CD4-positive, alpha-beta T cell (primary cell): Measurements from ENCODE around the gene ZBTB46. TPM values are rescaled to one million over a fixed set of nuclear protein-coding genes. Genes with fewer than 3 reads are reported as not detected.

Experiments
- ATAC-seq: fragments of 200-7000 bp; cut with Tn5 transposase; one replicate; pipeline ENCODE4 v1.10.0; 2022; ENCODE audit warnings: mild to moderate bottlenecking; ENCODE audit not compliant: poor library complexity
- CTCF ChIA-PET: fragments of 350-600 bp; sonication (Branson Sonifier 250); formaldehyde crosslinking; loops from one replicate; lab custom pipeline; 2021; ENCODE audit warnings: antibody characterized with exemption, inconsistent platforms; lab: Charles Lee
- POLR2A ChIA-PET: fragments of 350-600 bp; sonication (Branson Sonifier 250); formaldehyde crosslinking; loops from one replicate; lab custom pipeline; 2021; ENCODE audit warnings: antibody characterized with exemption, inconsistent platforms; lab: Charles Lee
- DNase-seq, 14 experiments: peaks; one replicate each; pipeline ENCODE4 v3.0.0-alpha.2; 2013 to 2020; ENCODE audit warnings: mixed read lengths in 2 of 14
- H3K27ac ChIP-seq, 2 donors: one replicate each; pipeline versions ENCODE4 v1.5.1 to v1.7.0; 2013; ENCODE audit warnings: low read length in 2 of 2, low read depth in 1 of 2, mild to moderate bottlenecking in 1 of 2
- H3K27me3 ChIP-seq, 2 experiments: 1 replicate in 1 of 2; 2 replicates in 1 of 2; pipeline versions ENCODE4 v1.6.1 to v1.7.0; 2013; ENCODE audit warnings: low read length in 2 of 2, control low read depth in 1 of 2, mild to moderate bottlenecking in 1 of 2, moderate library complexity in 1 of 2; ENCODE audit not compliant: insufficient read depth in 2 of 2, control insufficient read depth in 1 of 2
- H3K36me3 ChIP-seq: one replicate; pipeline ENCODE4 v1.6.1; 2013; ENCODE audit warnings: low read length, control low read depth; ENCODE audit not compliant: insufficient read depth
- H3K4me1 ChIP-seq: one replicate; pipeline ENCODE4 v1.6.1; 2013; ENCODE audit warnings: low read length, control low read depth; ENCODE audit not compliant: insufficient read depth
- H3K4me3 ChIP-seq: one replicate; pipeline ENCODE4 v1.5.1; 2013; ENCODE audit warnings: mild to moderate bottlenecking, low read length, moderate library complexity
- H3K9me3 ChIP-seq, 2 experiments: 1 replicate in 1 of 2; 2 replicates in 1 of 2; pipeline versions ENCODE4 v1.6.1 to v1.7.0; 2013; ENCODE audit warnings: low read length in 2 of 2, mild to moderate bottlenecking in 2 of 2, control low read depth in 1 of 2, moderate library complexity in 1 of 2; ENCODE audit not compliant: control insufficient read depth in 1 of 2, insufficient read depth in 1 of 2
- H3K27ac Mint-ChIP-seq: one replicate; pipeline ENCODE4 v1.8.0; 2020; ENCODE audit warnings: mixed read lengths
- H3K27me3 Mint-ChIP-seq: one replicate; pipeline ENCODE4 v1.8.0; 2021; ENCODE audit warnings: mixed read lengths
- H3K36me3 Mint-ChIP-seq: one replicate; pipeline ENCODE4 v1.8.0; 2021; ENCODE audit warnings: low read depth, mixed read lengths
- H3K4me1 Mint-ChIP-seq: one replicate; pipeline ENCODE4 v1.8.0; 2021; ENCODE audit warnings: low read depth, mixed read lengths
- H3K4me3 Mint-ChIP-seq: one replicate; pipeline ENCODE4 v1.8.0; 2020; ENCODE audit warnings: mild to moderate bottlenecking, mixed read lengths
- H3K9me3 Mint-ChIP-seq: one replicate; pipeline ENCODE4 v1.8.0; 2020; ENCODE audit warnings: mixed read lengths
- CTCF ChIP-seq: fragments of 200-600 bp; IDR thresholded peaks from one replicate; pipeline ENCODE4 v1.8.0; 2022; ENCODE audit warnings: antibody characterized with exemption, mild to moderate bottlenecking
- intact Hi-C, 2 experiments: fragments of 100-400 bp; cut with DNase I in 1 of 2; cut with micrococcal nuclease in 1 of 2; formaldehyde crosslinking; loops; one replicate each; pipeline versions ENCODE4 v1.15.1 to v1.9.0; 2023 to 2025; cut with DNase I, micrococcal nuclease
- total RNA-seq, 174 experiments: library from RNA in 2 of 174; stranded (reverse) in 2 of 174; gene quantifications; one replicate each; pipeline ENCODE4 v1.2.3 and lab custom pipeline; 2021 to 2026

Gene ZBTB46
- total RNA-seq, 2 experiments from 2014 or later: 0.08 to 0.34 TPM

- peak overlapping the region; percentile 98 for H3K4me3 ChIP-seq
- peak; percentile 48 for TF ChIP-seq CTCF
- Mint-ChIP-seq H3K36me3 (peaks cover 38% of the 10 kb centered on the region), H3K9me3 (no peaks in the 10 kb centered on the region), H3K27me3 (no peaks in the 10 kb centered on the region), H3K4me3 (peak overlapping the region; percentile 97), H3K27ac (peak overlapping the region; percentile 85), H3K4me1 (peaks cover 31% of the 10 kb centered on the region)
- H3K36me3 ChIP-seq: peaks cover 21% of the 10 kb centered on the region
- peak; percentile 4 for ATAC-seq
- no peaks in the 10 kb centered on the region for H3K27me3 ChIP-seq
- peaks cover 37% of the 10 kb centered on the region for H3K4me1 ChIP-seq
- DNase-seq: no peak
- H3K27ac ChIP-seq: peak overlapping the region; percentile 78 to 89
- ChIA-PET POLR2A (interaction anchor here (0.8 to 3.0 kb wide), 27 partner anchors 9 to 344 kb away, joined by 3 to 25 read pairs (median 5); partner anchors contain the start of genes ARFRP1, DNAJC5, GMEB2 and LIME1), CTCF (interaction anchor here (0.7 to 3.5 kb wide), 13 partner anchors 30 to 327 kb away, joined by 3 to 16 read pairs (median 4); partner anchors contain the start of genes ARFRP1, LIME1, PRPF6 and RTEL1)
- peaks cover 0 to 7% of the 10 kb centered on the region in 2 experiments for H3K9me3 ChIP-seq
- intact Hi-C loops: loop anchor here (1.0 to 10.0 kb wide), 10 partner anchors 30 to 326 kb away; partner anchors contain the start of genes ARFRP1 (in 2 of the 2), RTEL1 (in 2 of the 2), DNAJC5 (in 1 of the 2) and STMN3 (in 1 of the 2)
Observed at GRCh38 chr20:63864545-63864977, 33.5 kb upstream of the ZBTB46 start.

DNA sequence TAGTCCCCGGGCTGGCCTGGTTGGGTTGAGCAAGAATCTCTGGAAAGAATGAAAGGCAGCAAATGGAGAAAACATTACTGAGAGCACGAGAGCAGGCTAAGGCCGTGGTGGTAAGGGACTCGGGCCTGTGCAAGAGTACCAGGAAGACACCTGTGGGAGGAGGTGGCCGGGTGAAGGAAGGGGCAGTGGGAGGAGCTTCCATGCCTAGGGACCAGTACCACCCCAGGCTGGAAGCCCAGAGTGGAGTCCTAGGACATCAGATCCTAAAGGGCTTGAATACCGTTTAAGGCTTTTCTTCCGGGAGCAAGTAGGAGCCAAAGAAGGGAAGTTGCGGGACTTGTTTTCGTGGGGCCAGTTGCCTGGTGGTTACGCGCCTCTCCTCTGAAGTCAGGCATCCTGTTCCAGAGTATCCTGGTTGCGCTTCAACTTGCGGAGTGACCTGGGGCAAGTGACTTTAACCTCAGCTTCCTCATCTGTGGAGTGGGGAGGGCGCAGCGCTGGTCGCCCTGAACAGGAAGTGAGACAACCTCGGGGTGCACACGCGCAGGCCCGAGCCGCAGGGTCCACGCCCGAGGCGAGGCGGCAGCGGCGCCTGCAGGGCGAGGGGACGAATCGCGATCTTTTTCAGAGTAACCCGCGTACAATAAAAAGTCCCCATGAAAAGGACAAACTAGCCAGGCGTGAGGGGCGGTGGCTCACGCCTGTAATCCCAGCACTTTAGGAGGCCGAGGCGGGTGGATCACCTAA is 32.9 kb upstream of the ZBTB46 start:
- Histone ChIP-seq H3K4me3 (peak overlapping the region; percentile 98), H3K4me1 (peaks cover 40% of the 10 kb centered on the region), H3K9me3 (peaks cover 0 to 7% of the 10 kb centered on the region in 2 experiments), H3K36me3 (peaks cover 15% of the 10 kb centered on the region), H3K27ac (peak overlapping the region; percentile 78 to 89), H3K27me3 (no peaks in the 10 kb centered on the region)
- TF ChIP-seq CTCF: peak; percentile 86
- no peaks in the 10 kb centered on the region for H3K27me3 Mint-ChIP-seq
- H3K9me3 Mint-ChIP-seq: no peaks in the 10 kb centered on the region
- intact Hi-C loops: loop anchor here (1.0 to 10.0 kb wide), 10 partner anchors 31 to 326 kb away; partner anchors contain the start of genes ARFRP1 (in 2 of the 2), RTEL1 (in 2 of the 2), DNAJC5 (in 1 of the 2) and STMN3 (in 1 of the 2)
- CTCF ChIA-PET: interaction anchor here (0.6 to 3.5 kb wide), 16 partner anchors 30 to 326 kb away, joined by 3 to 16 read pairs (median 4); partner anchors contain the start of genes ARFRP1, LIME1, PRPF6 and RTEL1
- H3K27ac Mint-ChIP-seq: peak overlapping the region; percentile 85
- peak overlapping the region; percentile 97 for H3K4me3 Mint-ChIP-seq
- POLR2A ChIA-PET: interaction anchor here (0.7 to 3.0 kb wide), 21 partner anchors 9 to 343 kb away, joined by 3 to 25 read pairs (median 6); partner anchors contain the start of genes ARFRP1, DNAJC5, LIME1 and PPDPF
- DNase-seq: peak; percentile 61 to 94 (median 77)
- peak; percentile 65 for ATAC-seq
- peaks cover 32% of the 10 kb centered on the region for H3K4me1 Mint-ChIP-seq
- H3K36me3 Mint-ChIP-seq: peaks cover 32% of the 10 kb centered on the region
